Measurements from ENCODE around the gene SUGCT.

Gene SUGCT

DNA sequence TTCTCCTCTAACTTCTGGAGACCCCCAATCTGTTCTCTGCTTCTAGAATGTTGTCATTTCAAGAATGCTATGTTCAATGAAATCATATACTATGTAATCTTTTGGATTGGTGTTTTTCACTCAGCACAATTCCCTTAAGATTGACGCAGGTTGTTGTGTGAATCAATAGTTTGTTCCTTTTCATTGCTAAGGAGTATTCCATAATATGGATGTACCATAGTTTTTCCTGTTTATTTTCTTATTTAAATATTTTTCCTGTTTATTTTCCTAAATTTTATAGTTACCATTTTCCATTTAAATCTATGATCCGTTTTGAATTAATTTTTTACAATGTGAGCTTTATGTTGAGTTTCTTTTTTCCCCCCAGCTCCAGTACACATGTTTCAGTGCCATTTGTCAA is 604.5 kb downstream of the SUGCT start:
- TF ChIP-seq ZFX (IDR thresholded peaks at IDR 0.05) (no peak), CTCF (conservative IDR thresholded peaks at IDR 0.05) (no peak)
- no peak overlapping the region for H3K27ac ChIP-seq

DNA sequence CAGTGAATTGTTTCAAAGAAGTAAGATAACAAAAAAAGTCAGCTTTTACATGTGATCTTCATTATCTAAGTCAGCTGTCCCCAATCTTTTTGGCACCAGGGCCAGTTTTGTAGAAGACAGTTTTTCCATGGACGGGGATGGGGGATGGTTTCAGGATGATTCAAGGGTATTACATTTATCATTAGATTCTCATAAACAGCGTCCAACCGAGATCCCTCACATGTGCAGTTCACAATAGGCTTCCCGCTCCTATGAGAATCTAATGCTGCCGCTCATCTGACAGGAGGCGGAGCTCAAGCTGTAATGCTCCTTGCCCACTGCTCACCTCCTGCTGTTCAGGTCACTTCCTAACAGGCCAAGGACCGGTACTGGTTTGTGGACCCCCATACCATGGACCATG is 607.5 kb downstream of the SUGCT start:
- no peak for TF ChIP-seq ZFX (IDR thresholded peaks at IDR 0.05)
- no peak for TF ChIP-seq CTCF (conservative IDR thresholded peaks at IDR 0.05)
- no peak overlapping the region for H3K27ac ChIP-seq

- no peak overlapping the region for H3K27ac ChIP-seq
- no peak for TF ChIP-seq ZFX (IDR thresholded peaks at IDR 0.05)
- no peak for TF ChIP-seq CTCF (conservative IDR thresholded peaks at IDR 0.05)
These were observed 612.2 kb downstream of the SUGCT start for GRCh38 chr7:40746841-40747556.

- H3K27ac ChIP-seq: no peak overlapping the region
- TF ChIP-seq CTCF (conservative IDR thresholded peaks at IDR 0.05): no peak
- TF ChIP-seq ZFX (IDR thresholded peaks at IDR 0.05): no peak
These were observed 613.1 kb downstream of the SUGCT start for GRCh38 chr7:40747856-40748255.

GRCh38 chr7:40749877-40750276 is 615.1 kb downstream of the SUGCT start:
- no peak overlapping the region for H3K27ac ChIP-seq
- TF ChIP-seq CTCF (conservative IDR thresholded peaks at IDR 0.05) (no peak), ZFX (IDR thresholded peaks at IDR 0.05) (no peak)

DNA sequence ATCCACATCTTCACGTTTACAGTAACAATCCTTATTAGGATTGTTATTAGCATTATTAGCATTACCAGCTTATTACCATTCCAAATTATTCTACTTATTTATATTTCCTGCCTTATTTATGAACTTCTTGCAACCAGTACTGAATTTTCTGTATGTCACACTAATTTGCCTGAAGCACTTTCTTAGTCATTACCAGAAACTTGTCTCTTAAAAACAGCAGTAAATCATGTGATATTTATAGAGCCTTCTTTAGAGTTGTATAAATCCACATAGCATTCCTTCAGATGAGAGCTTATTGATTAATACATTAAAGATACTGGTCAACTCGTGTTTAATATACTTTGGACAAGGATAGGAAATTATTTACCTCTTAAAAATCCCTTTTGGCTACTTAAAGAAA is 618.6 kb downstream of the SUGCT start:
- TF ChIP-seq CTCF (conservative IDR thresholded peaks at IDR 0.05) (no peak), ZFX (IDR thresholded peaks at IDR 0.05) (no peak)

GRCh38 chr7:40755438-40755837 is 620.6 kb downstream of the SUGCT start:
- TF ChIP-seq CTCF (conservative IDR thresholded peaks at IDR 0.05): no peak
- TF ChIP-seq ZFX (IDR thresholded peaks at IDR 0.05): no peak
- no peak overlapping the region for H3K27ac ChIP-seq

More for the DNA sequence above, 618.6 kb downstream of the SUGCT start:
- no peak overlapping the region for H3K27ac ChIP-seq

All from C4-2B (cell line).